HG03097 (cell line): ENCODE data around the gene CFAP299.

Experiments
- ATAC-seq: cut with Tn5 transposase; IDR thresholded peaks from one replicate; pipeline ENCODE4 v1.9.1; 2021; ENCODE audit not compliant: unreplicated experiment, low FRiP score

CFAP299 gene

GRCh38 chr4:80495865-80496264 lies 160.3 kb downstream of the CFAP299 start:
- no peak for ATAC-seq

GRCh38 chr4:80498725-80499124 lies 163.2 kb downstream of the CFAP299 start:
- ATAC-seq, result no peak

GRCh38 chr4:80500613-80501012 lies 165.1 kb downstream of the CFAP299 start:
- ATAC-seq, result no peak

- no peak for ATAC-seq
Observed at GRCh38 chr4:80507077-80507476, 171.5 kb downstream of the CFAP299 start.

- peak; percentile 67 for ATAC-seq
Observed at GRCh38 chr4:80507507-80507906, 172.0 kb downstream of the CFAP299 start.

- no peak for ATAC-seq
Observed at GRCh38 chr4:80515496-80515895, 180.0 kb downstream of the CFAP299 start.

- no peak for ATAC-seq
Observed at GRCh38 chr4:80521438-80521837, 185.9 kb downstream of the CFAP299 start.

GRCh38 chr4:80526697-80527096 lies 191.2 kb downstream of the CFAP299 start:
- no peak for ATAC-seq

GRCh38 chr4:80529026-80529425 lies 193.5 kb downstream of the CFAP299 start:
- ATAC-seq, result no peak

GRCh38 chr4:80532674-80533333 lies 197.3 kb downstream of the CFAP299 start:
- ATAC-seq, result no peak

- ATAC-seq, result no peak
Observed at GRCh38 chr4:80535551-80535950, 200.0 kb downstream of the CFAP299 start.

GRCh38 chr4:80538276-80538926 lies 202.9 kb downstream of the CFAP299 start:
- no peak for ATAC-seq

GRCh38 chr4:80539190-80539589 lies 203.7 kb downstream of the CFAP299 start:
- no peak for ATAC-seq

GRCh38 chr4:80540349-80540748 lies 204.8 kb downstream of the CFAP299 start:
- no peak for ATAC-seq

- no peak for ATAC-seq
Observed at GRCh38 chr4:80540785-80541469, 205.4 kb downstream of the CFAP299 start.

GRCh38 chr4:80542747-80543146 lies 207.2 kb downstream of the CFAP299 start:
- no peak for ATAC-seq

- ATAC-seq, result no peak
Observed at GRCh38 chr4:80560337-80560736, 224.8 kb downstream of the CFAP299 start.

- ATAC-seq, result no peak
Observed at GRCh38 chr4:80566203-80566872, 230.8 kb downstream of the CFAP299 start.

- ATAC-seq, result no peak
Observed at GRCh38 chr4:80568891-80569290, 233.4 kb downstream of the CFAP299 start.

GRCh38 chr4:80576796-80577195 lies 241.3 kb downstream of the CFAP299 start:
- no peak for ATAC-seq

- no peak for ATAC-seq
Observed at GRCh38 chr4:80578001-80578400, 242.5 kb downstream of the CFAP299 start.
